Parathyroid adenoma (tissue), 2 donors: ENCODE measurements around the gene KRTAP4-9.

Source experiments
- H2AFZ ChIP-seq: fragments of 300-600 bp; sonication (generic); one replicate; pipeline ENCODE4 v1.7.0; 2017; ENCODE audit warnings: antibody characterized with exemption, mild to moderate bottlenecking
- H3K27ac ChIP-seq: fragments of 300-600 bp; sonication (generic); one replicate; pipeline ENCODE4 v1.7.0; 2017
- H3K27me3 ChIP-seq: fragments of 300-600 bp; sonication (generic); one replicate; pipeline ENCODE4 v1.7.0; 2017; ENCODE audit warnings: low read length; ENCODE audit not compliant: control insufficient read depth, insufficient read depth
- H3K36me3 ChIP-seq: fragments of 300-600 bp; sonication (generic); one replicate; pipeline ENCODE4 v1.7.0; 2017; ENCODE audit warnings: low read length; ENCODE audit not compliant: control insufficient read depth, insufficient read depth
- H3K4me1 ChIP-seq: fragments of 300-600 bp; sonication (generic); one replicate; pipeline ENCODE4 v1.7.0; 2017; ENCODE audit warnings: control low read depth
- H3K4me2 ChIP-seq: fragments of 300-600 bp; sonication (generic); one replicate; pipeline ENCODE4 v1.7.0; 2017; ENCODE audit warnings: low read length
- H3K4me3 ChIP-seq: fragments of 300-600 bp; sonication (generic); one replicate; pipeline ENCODE4 v1.7.0; 2017; ENCODE audit warnings: low read depth, low read length
- H3K79me2 ChIP-seq: fragments of 300-600 bp; sonication (generic); one replicate; pipeline ENCODE4 v1.7.0; 2017; ENCODE audit warnings: control low read depth
- H3K9ac ChIP-seq: fragments of 300-600 bp; sonication (generic); one replicate; pipeline ENCODE4 v1.7.0; 2017; ENCODE audit warnings: mild to moderate bottlenecking
- H3K9me3 ChIP-seq: fragments of 300-600 bp; sonication (generic); one replicate; pipeline ENCODE4 v1.7.0; 2017; ENCODE audit warnings: low read length; ENCODE audit not compliant: control insufficient read depth
- TF ChIP-seq, protein P1 (sequence below): fragments of 300-600 bp; sonication (generic); IDR thresholded peaks from one replicate; pipeline ENCODE4 v1.7.0; 2017; ENCODE audit warnings: antibody characterized with exemption, mild to moderate bottlenecking
- donor health status: primary hyperparathyroidism.

The KRTAP4-9 gene

DNA sequence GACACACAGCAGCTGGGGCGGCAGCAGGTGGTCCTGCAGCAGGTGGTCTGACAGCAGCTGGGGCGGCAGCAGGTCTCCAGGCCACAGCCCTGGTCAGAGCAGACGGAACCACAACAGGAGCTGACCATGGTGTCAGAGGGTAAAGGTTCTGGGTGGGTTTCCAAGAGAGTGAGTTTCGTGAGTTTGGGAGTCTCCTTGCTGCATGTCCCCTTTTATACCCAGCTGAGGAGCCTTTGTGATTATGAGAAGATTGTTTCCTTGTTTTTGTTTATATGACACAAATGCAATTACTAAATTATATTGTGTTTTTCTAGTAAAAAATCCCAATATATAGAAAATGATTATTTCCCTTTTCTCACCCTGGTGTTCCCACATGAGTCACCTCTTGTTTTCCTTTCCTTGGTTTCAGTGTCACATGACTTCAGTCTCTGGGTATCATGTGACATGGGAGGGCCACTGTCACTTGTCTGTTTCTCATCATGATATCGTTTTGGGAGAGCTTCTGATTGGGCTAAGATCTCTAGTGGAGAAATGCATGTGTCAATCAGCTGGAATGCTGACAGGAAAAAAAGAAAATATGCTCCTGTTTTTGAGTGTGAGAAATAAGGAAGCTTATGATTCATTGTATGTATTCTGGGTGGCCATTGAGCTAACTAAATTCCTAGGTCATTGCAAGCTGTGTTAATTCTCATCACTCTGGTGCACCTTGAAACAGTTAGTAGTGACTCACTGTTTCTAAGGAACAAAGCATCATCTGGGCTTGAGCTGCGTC, 35.4 kb downstream of the KRTAP4-9 start, which contains the start of gene KRTAP4-6:
Gene KRTAP4-6 (minus strand): TSS at position 185 of the 772 bp plus-strand sequence. CDS start 57 bp downstream, at position 128.
- H3K27ac ChIP-seq = no peak within 1 kb of the TSS
- H3K9ac ChIP-seq = no peak within 1 kb of the TSS
- no peaks in the 10 kb centered on the region for H3K4me1 ChIP-seq
- H3K9me3 ChIP-seq = no peaks in the 10 kb centered on the region
- H3K4me3 ChIP-seq = no peak within 1 kb of the TSS
- H2AFZ ChIP-seq = no peak within 1 kb of the TSS
- TF ChIP-seq, protein P1, sequence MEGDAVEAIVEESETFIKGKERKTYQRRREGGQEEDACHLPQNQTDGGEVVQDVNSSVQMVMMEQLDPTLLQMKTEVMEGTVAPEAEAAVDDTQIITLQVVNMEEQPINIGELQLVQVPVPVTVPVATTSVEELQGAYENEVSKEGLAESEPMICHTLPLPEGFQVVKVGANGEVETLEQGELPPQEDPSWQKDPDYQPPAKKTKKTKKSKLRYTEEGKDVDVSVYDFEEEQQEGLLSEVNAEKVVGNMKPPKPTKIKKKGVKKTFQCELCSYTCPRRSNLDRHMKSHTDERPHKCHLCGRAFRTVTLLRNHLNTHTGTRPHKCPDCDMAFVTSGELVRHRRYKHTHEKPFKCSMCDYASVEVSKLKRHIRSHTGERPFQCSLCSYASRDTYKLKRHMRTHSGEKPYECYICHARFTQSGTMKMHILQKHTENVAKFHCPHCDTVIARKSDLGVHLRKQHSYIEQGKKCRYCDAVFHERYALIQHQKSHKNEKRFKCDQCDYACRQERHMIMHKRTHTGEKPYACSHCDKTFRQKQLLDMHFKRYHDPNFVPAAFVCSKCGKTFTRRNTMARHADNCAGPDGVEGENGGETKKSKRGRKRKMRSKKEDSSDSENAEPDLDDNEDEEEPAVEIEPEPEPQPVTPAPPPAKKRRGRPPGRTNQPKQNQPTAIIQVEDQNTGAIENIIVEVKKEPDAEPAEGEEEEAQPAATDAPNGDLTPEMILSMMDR = no peak
- no peaks in the 10 kb centered on the region for H3K36me3 ChIP-seq
- no peak within 1 kb of the TSS for H3K4me2 ChIP-seq
- H3K79me2 ChIP-seq = no peaks in the 10 kb centered on the region
- no peaks in the 10 kb centered on the region for H3K27me3 ChIP-seq

DNA sequence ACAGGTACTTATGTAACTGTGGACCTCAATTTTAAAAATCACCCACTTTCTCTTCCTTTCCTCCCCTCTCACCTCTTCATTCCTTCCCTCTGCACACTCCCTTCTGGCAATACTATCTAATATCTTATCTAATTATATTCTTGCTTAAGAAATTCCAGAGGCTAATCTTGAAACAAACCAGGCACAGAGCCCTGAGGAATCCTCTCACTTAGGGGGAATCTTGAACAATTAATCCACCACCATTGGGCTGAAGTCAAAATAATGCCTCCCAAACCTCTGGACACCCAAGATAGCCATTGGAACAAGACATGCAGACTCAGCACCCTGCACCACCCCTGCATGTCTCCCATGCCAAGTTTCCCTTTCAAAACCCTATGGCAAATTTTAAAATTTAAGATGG, 36.2 kb downstream of the KRTAP4-9 start:
- Histone ChIP-seq H3K4me2 (no peak overlapping the region), H3K27ac (no peak overlapping the region), H2AFZ (no peak overlapping the region), H3K9ac (no peak overlapping the region), H3K36me3 (no peaks in the 10 kb centered on the region), H3K27me3 (no peaks in the 10 kb centered on the region), H3K79me2 (no peaks in the 10 kb centered on the region), H3K4me3 (no peak overlapping the region), H3K4me1 (no peaks in the 10 kb centered on the region), H3K9me3 (no peaks in the 10 kb centered on the region)
- TF ChIP-seq, protein P1 = no peak

DNA sequence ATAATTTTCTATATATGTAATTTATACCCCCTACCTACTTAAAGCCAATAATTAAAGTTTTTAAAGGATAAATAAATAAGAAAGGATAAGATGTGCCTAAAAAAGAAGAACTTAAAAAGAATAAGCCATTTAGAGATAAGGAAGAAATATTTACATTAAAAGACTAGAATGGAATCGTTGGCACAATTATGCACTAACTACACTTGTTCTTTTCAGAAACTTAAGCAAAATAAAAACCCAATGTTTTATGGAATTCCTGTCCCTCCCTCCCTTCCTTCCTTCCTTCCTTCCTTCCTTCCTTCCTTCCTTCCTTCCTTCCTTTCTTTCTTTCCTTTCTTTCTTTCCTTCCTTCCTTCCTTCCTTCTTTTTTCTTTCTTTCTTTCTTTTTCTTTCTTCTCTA, 39.7 kb downstream of the KRTAP4-9 start:
- Histone ChIP-seq H3K4me1 (no peaks in the 10 kb centered on the region), H3K9ac (no peak overlapping the region), H3K27me3 (no peaks in the 10 kb centered on the region), H2AFZ (no peak overlapping the region), H3K9me3 (no peaks in the 10 kb centered on the region), H3K79me2 (no peaks in the 10 kb centered on the region), H3K4me3 (no peak overlapping the region), H3K36me3 (no peaks in the 10 kb centered on the region), H3K4me2 (no peak overlapping the region), H3K27ac (no peak overlapping the region)
- TF ChIP-seq, protein P1 = no peak

DNA sequence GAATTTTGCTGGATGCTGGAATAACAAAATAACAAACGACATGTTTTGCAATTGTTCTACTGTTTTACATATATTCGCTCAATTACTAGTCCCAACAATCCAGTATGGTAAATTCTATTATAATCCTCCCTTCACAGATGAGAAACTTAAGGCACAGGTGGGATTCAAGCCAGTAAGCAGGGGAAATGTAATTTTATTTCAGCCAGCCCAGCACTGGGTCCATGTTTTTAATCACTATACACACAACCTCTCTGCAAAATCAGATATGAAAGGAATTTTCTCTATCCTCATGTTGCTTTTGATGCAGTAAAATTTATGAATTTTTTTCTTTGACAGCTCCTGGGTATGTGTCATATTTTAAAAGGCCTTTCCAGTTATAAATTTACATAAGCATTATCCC, 40.1 kb downstream of the KRTAP4-9 start:
- TF ChIP-seq, protein P1 = no peak
- no peaks in the 10 kb centered on the region for H3K9me3 ChIP-seq
- no peak overlapping the region for H2AFZ ChIP-seq
- H3K4me1 ChIP-seq = no peaks in the 10 kb centered on the region
- no peak overlapping the region for H3K4me3 ChIP-seq
- H3K9ac ChIP-seq = no peak overlapping the region
- no peaks in the 10 kb centered on the region for H3K27me3 ChIP-seq
- no peak overlapping the region for H3K4me2 ChIP-seq
- H3K27ac ChIP-seq = no peak overlapping the region
- no peaks in the 10 kb centered on the region for H3K36me3 ChIP-seq
- no peaks in the 10 kb centered on the region for H3K79me2 ChIP-seq
